HepG2 (cell line): ENCODE data around the gene ARFGAP2. TPM values are rescaled to one million over a fixed set of nuclear protein-coding genes. Genes with fewer than 3 reads are reported as not detected.
A peak's percentile ranks its signal among the peaks of the same experiment; 100 is the strongest.

Experiments used
- ATF7 ChIP-seq, 2 experiments: fragments of 450-650 bp in 1 of 2; sonication (generic) in 1 of 2; formaldehyde crosslinking in 1 of 2; IDR thresholded peaks; 2 replicates each; pipeline versions ENCODE4 v1.4.0 to v1.6.1; 2016 to 2020; ENCODE audit warnings: antibody characterized with exemption in 1 of 2, mild to moderate bottlenecking in 1 of 2, missing genetic modification reagents in 1 of 2
- BRD4 ChIP-seq: sonication (generic); formaldehyde crosslinking; IDR thresholded peaks from 2 replicates; pipeline ENCODE4 v1.4.0; 2020; ENCODE audit warnings: missing genetic modification reagents
- GABPB1 ChIP-seq: IDR thresholded peaks from 2 replicates; pipeline ENCODE4 v1.6.1; 2016; ENCODE audit warnings: mild to moderate bottlenecking, missing genetic modification reagents, moderate library complexity, missing compliant biosample characterization
- MED13 ChIP-seq: sonication (generic); formaldehyde crosslinking; IDR thresholded peaks from 2 replicates; pipeline ENCODE4 v1.5.0; 2020; ENCODE audit warnings: missing genetic modification reagents
- MYC ChIP-seq: sonication (generic); formaldehyde crosslinking; IDR thresholded peaks from 2 replicates; pipeline ENCODE4 v1.9.0; 2021; ENCODE audit warnings: missing genetic modification reagents, borderline replicate concordance
- NFRKB ChIP-seq: fragments of 450-650 bp; IDR thresholded peaks from 2 replicates; pipeline ENCODE4 v1.6.1; 2017
- NRL ChIP-seq: sonication (generic); formaldehyde crosslinking; IDR thresholded peaks from 2 replicates; pipeline ENCODE4 v1.5.0; 2020; ENCODE audit warnings: missing genetic modification reagents, mild to moderate bottlenecking, moderate library complexity, borderline replicate concordance
- SRF ChIP-seq: IDR thresholded peaks from 2 replicates; pipeline ENCODE4 v1.6.1; 2011; ENCODE audit warnings: mild to moderate bottlenecking, low read depth, low read length, moderate library complexity
- TARDBP ChIP-seq: sonication (generic); formaldehyde crosslinking; IDR thresholded peaks from 2 replicates; pipeline ENCODE4 v1.8.0; 2022; ENCODE audit warnings: mild to moderate bottlenecking, missing genetic modification reagents
- TP53 ChIP-seq: sonication (generic); formaldehyde crosslinking; conservative IDR thresholded peaks from 2 replicates; pipeline ENCODE4 v1.4.0; 2020; ENCODE audit warnings: missing genetic modification reagents
- XRCC5 ChIP-seq: fragments of 200-400 bp; formaldehyde crosslinking; optimal IDR thresholded peaks from 2 replicates; pipeline ENCODE3; 2017; ENCODE audit warnings: mild to moderate bottlenecking, low read length
- YY1 ChIP-seq: IDR thresholded peaks from 2 replicates; pipeline ENCODE4 v1.6.1; 2011; ENCODE audit warnings: low read length, low read depth, moderate library complexity, mild to moderate bottlenecking; ENCODE audit not compliant: insufficient read depth, insufficient replicate concordance
- ZNF230 ChIP-seq: sonication (generic); formaldehyde crosslinking; IDR thresholded peaks from 2 replicates; pipeline ENCODE4 v1.4.0; 2020; ENCODE audit warnings: mild to moderate bottlenecking, missing genetic modification reagents
- ZNF761 ChIP-seq: sonication (generic); formaldehyde crosslinking; conservative IDR thresholded peaks from 2 replicates; pipeline ENCODE4 v1.4.0; 2020; ENCODE audit warnings: mild to moderate bottlenecking, missing genetic modification reagents
- ZNF841 ChIP-seq: sonication (generic); formaldehyde crosslinking; IDR thresholded peaks from 2 replicates; pipeline ENCODE4 v1.8.1; 2023; ENCODE audit warnings: missing genetic modification reagents, borderline replicate concordance
- polyA plus RNA-seq, 8 experiments: library from polyadenylated mRNA; depleted of rRNA in 3 of 8; stranded (reverse) in 7 of 8; unstranded in 1 of 8; fragments of >200 nt; fragmentation: Illumina TruSeq in 4 of 8; extraction: Trizol in 4 of 8; gene quantifications; 2 replicates each; pipeline versions ENCODE4 v1.2.1 to v1.2.3, GENCODE V29; 2011 to 2016; ENCODE audit warnings: low read depth in 4 of 8, missing spikeins in 1 of 8, mixed read lengths in 1 of 8; ENCODE audit not compliant: insufficient read depth in 1 of 8
- total RNA-seq, 5 experiments: library from RNA; depleted of rRNA; stranded (reverse); fragments of >200 nt; fragmentation: Illumina TruSeq; extraction: Trizol; gene quantifications; 2 replicates each; pipeline ENCODE4 v1.2.3, GENCODE V29; 2016; ENCODE audit warnings: low read depth in 1 of 5
- TF ChIP-seq, protein P1 (sequence below): sonication (generic); formaldehyde crosslinking; IDR thresholded peaks from 2 replicates; pipeline ENCODE4 v1.5.1; 2020; ENCODE audit warnings: missing genetic modification reagents, mild to moderate bottlenecking, borderline replicate concordance
- TF ChIP-seq, protein P2 (sequence below): sonication (generic); formaldehyde crosslinking; IDR thresholded peaks from 2 replicates; pipeline ENCODE4 v1.4.0; 2020; ENCODE audit warnings: mild to moderate bottlenecking, missing genetic modification reagents
- TF ChIP-seq, protein P3 (sequence below): sonication (generic); formaldehyde crosslinking; conservative IDR thresholded peaks from 2 replicates; pipeline ENCODE4 v1.8.1; 2023; ENCODE audit warnings: missing genetic modification reagents
- TF ChIP-seq, protein P4 (sequence below): IDR thresholded peaks from 2 replicates; pipeline ENCODE4 v1.6.1; 2016; ENCODE audit warnings: low read depth, missing genetic modification reagents, missing compliant biosample characterization

Gene ARFGAP2
- total and polyA plus RNA-seq, 2 of the 13 experiments (the other 11 are each of a cell fraction or from before 2014, with no cell fraction given), result 32.3 to 75.3 TPM

DNA sequence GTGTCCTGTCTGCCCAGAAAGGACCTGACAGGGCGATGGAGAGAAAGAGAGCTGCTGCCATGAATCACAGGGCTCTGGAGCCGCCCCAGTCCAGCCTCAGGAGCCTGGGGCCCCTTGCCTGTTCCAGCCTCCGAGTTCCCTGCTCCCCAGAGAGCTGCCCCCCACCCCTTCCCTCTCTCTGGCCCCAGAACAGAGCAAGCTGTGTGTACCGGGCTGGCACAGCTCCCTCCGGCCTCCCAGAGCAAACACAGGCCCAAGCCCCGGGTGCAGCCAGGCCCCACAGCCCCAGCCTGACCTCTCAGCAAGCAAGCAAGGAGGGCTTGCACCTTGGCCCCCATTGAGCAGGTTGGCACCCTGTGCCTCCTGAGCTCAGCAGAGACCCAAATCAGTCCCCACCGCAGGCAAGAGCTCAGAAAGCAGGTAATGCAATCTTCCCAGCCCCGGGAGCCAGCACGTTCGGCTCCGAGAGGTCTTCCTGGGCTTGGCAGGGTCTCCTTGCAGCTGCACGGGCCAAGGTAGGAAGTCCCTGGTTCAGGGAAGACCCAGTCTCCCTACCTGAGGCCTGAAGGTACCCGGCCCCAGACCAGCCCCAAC lies 8.1 kb upstream of the ARFGAP2 start (continued):
- TF ChIP-seq, protein P1, sequence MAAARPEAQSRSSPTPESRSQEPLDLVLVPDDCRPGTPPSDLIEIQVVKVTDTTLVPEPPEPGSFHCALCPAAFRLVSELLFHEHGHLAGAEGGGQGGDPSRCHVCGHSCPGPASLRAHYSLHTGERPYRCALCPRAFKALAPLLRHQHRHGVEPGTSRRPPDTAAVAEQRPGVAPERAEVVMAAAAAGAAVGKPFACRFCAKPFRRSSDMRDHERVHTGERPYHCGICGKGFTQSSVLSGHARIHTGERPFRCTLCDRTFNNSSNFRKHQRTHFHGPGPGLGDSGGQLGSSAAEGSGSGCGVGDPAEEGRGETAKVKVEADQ (CRISPR knock-in tag), result peak; percentile 64
- TF ChIP-seq MYC (CRISPR knock-in tag) (0 out of 2 replicates have a peak, but pooled peaks have one; percentile 16), TARDBP (CRISPR knock-in tag) (0 out of 2 replicates have a peak, but pooled peaks have one; percentile 31), ZNF761 (CRISPR knock-in tag) (peak; percentile 41; the same call in 1 of the 2 replicates), YY1 (peak; percentile 41), TP53 (CRISPR knock-in tag) (0 out of 2 replicates have a peak, but pooled peaks have one; percentile 73), ATF7 (IDR thresholded peaks at IDR 0.05) (no peak), ATF7 (CRISPR knock-in tag; IDR thresholded peaks at IDR 0.05) (peak; percentile 70; the same call in 1 of the 2 replicates), GABPB1 (no peak; the same call in 1 of the 2 replicates), XRCC5 (no peak), NRL (CRISPR knock-in tag) (peak; percentile 42; the same call in 1 of the 2 replicates), ZNF841 (CRISPR knock-in tag) (no peak), ZNF230 (peak; percentile 35; the same call in 1 of the 2 replicates), NFRKB (no peak), BRD4 (CRISPR knock-in tag) (no peak; the same call in 1 of the 2 replicates), MED13 (CRISPR knock-in tag) (peak; percentile 28; the same call in 1 of the 2 replicates), SRF (0 out of 2 replicates have a peak, but pooled peaks have one; percentile 21)
- TF ChIP-seq, protein P2, sequence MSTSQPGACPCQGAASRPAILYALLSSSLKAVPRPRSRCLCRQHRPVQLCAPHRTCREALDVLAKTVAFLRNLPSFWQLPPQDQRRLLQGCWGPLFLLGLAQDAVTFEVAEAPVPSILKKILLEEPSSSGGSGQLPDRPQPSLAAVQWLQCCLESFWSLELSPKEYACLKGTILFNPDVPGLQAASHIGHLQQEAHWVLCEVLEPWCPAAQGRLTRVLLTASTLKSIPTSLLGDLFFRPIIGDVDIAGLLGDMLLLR (CRISPR knock-in tag), result peak; percentile 30; the same call in 1 of the 2 replicates
- TF ChIP-seq, protein P3, sequence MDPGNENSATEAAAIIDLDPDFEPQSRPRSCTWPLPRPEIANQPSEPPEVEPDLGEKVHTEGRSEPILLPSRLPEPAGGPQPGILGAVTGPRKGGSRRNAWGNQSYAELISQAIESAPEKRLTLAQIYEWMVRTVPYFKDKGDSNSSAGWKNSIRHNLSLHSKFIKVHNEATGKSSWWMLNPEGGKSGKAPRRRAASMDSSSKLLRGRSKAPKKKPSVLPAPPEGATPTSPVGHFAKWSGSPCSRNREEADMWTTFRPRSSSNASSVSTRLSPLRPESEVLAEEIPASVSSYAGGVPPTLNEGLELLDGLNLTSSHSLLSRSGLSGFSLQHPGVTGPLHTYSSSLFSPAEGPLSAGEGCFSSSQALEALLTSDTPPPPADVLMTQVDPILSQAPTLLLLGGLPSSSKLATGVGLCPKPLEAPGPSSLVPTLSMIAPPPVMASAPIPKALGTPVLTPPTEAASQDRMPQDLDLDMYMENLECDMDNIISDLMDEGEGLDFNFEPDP (CRISPR knock-in tag), result no peak
- TF ChIP-seq, protein P4, sequence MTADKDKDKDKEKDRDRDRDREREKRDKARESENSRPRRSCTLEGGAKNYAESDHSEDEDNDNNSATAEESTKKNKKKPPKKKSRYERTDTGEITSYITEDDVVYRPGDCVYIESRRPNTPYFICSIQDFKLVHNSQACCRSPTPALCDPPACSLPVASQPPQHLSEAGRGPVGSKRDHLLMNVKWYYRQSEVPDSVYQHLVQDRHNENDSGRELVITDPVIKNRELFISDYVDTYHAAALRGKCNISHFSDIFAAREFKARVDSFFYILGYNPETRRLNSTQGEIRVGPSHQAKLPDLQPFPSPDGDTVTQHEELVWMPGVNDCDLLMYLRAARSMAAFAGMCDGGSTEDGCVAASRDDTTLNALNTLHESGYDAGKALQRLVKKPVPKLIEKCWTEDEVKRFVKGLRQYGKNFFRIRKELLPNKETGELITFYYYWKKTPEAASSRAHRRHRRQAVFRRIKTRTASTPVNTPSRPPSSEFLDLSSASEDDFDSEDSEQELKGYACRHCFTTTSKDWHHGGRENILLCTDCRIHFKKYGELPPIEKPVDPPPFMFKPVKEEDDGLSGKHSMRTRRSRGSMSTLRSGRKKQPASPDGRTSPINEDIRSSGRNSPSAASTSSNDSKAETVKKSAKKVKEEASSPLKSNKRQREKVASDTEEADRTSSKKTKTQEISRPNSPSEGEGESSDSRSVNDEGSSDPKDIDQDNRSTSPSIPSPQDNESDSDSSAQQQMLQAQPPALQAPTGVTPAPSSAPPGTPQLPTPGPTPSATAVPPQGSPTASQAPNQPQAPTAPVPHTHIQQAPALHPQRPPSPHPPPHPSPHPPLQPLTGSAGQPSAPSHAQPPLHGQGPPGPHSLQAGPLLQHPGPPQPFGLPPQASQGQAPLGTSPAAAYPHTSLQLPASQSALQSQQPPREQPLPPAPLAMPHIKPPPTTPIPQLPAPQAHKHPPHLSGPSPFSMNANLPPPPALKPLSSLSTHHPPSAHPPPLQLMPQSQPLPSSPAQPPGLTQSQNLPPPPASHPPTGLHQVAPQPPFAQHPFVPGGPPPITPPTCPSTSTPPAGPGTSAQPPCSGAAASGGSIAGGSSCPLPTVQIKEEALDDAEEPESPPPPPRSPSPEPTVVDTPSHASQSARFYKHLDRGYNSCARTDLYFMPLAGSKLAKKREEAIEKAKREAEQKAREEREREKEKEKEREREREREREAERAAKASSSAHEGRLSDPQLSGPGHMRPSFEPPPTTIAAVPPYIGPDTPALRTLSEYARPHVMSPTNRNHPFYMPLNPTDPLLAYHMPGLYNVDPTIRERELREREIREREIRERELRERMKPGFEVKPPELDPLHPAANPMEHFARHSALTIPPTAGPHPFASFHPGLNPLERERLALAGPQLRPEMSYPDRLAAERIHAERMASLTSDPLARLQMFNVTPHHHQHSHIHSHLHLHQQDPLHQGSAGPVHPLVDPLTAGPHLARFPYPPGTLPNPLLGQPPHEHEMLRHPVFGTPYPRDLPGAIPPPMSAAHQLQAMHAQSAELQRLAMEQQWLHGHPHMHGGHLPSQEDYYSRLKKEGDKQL (CRISPR knock-in tag), result 0 out of 2 replicates have a peak, but pooled peaks have one; percentile 16
